Measurements from ENCODE around the gene NXPE3.
A peak's percentile ranks its signal among the peaks of the same experiment; 100 is the strongest.

The NXPE3 gene

DNA sequence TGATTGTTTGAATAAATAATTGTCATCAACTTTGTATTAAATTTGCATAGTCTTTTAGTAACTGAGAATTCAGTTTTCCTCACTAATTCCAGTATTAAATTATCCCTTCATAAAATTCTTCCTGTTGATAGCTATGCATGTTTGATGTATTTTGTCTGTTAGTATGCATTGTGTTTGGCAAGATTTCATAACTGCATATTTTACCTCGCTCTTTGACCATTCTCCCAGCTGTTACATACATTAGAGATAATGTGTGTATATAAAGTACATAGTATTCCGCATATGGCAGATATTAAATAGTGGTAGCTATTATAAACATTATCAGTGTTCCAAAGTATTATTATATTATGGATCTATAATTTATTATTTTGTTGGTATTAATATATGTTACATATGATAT lies 59.7 kb downstream of the NXPE3 start:
- no peaks in the 10 kb centered on the region for H4K20me1 ChIP-seq (ENCODE audit: control insufficient read depth, insufficient read depth, low read depth, low read length)
- peaks cover 4% of the 10 kb centered on the region; the same call in 1 of the 2 replicates for H3F3A ChIP-seq (ENCODE audit: control insufficient read depth, insufficient read depth)
- H3K4me1 ChIP-seq (ENCODE audit: control insufficient read depth, low read length): peaks cover 85% of the 10 kb centered on the region
- TF ChIP-seq, protein P1, sequence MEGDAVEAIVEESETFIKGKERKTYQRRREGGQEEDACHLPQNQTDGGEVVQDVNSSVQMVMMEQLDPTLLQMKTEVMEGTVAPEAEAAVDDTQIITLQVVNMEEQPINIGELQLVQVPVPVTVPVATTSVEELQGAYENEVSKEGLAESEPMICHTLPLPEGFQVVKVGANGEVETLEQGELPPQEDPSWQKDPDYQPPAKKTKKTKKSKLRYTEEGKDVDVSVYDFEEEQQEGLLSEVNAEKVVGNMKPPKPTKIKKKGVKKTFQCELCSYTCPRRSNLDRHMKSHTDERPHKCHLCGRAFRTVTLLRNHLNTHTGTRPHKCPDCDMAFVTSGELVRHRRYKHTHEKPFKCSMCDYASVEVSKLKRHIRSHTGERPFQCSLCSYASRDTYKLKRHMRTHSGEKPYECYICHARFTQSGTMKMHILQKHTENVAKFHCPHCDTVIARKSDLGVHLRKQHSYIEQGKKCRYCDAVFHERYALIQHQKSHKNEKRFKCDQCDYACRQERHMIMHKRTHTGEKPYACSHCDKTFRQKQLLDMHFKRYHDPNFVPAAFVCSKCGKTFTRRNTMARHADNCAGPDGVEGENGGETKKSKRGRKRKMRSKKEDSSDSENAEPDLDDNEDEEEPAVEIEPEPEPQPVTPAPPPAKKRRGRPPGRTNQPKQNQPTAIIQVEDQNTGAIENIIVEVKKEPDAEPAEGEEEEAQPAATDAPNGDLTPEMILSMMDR (IDR thresholded peaks at IDR 0.05; ENCODE audit: low read depth, low read length, poor library complexity, severe bottlenecking): no peak
- no peak for TF ChIP-seq EZH2phosphoT487 (IDR thresholded peaks at IDR 0.05; ENCODE audit: borderline replicate concordance, low read length)
- no peak overlapping the region for H3K4me3 ChIP-seq (ENCODE audit: low read length)
- H3K27ac ChIP-seq (ENCODE audit: low read depth, low read length): no peak overlapping the region
- no peaks in the 10 kb centered on the region for H3K27me3 ChIP-seq (ENCODE audit: control insufficient read depth, low read length)
- no peak overlapping the region for H3K4me2 ChIP-seq (ENCODE audit: low read length)
- no peaks in the 10 kb centered on the region for H3K9me2 ChIP-seq (replicated peaks; ENCODE audit: control insufficient read depth, low read length)
- peaks cover 50% of the 10 kb centered on the region for H3K36me3 ChIP-seq (ENCODE audit: control insufficient read depth, low read length)
- H3K9me3 ChIP-seq (ENCODE audit: control insufficient read depth, insufficient read depth, low read length): peaks cover 2% of the 10 kb centered on the region; the same call in 1 of the 2 replicates
- H3K79me2 ChIP-seq (ENCODE audit: control insufficient read depth, low read length): peaks cover 93% of the 10 kb centered on the region

DNA sequence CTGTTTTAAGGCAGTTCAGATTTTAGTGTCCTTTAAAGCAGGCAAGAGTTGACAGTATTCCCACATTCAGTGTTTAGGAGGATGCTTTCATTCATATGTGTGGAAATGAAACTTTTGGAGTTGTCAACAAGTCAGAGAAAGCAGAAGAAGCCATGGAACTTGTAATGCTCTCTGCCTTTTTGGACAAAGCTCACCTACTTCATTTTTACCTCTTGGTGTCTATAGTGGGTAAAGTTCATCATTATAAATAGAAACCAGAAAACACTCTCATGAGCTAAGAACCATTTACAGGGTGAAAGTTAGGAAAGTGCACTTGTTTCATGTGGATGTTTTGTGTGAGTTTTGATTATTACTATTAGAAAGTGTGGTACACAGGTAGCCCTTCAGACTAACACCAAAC lies 61.1 kb downstream of the NXPE3 start:
- Histone ChIP-seq H3K27ac (ENCODE audit: low read depth, low read length) (peak overlapping the region; percentile 5; the same call in 1 of the 2 replicates), H3K79me2 (ENCODE audit: control insufficient read depth, low read length) (peaks cover 92% of the 10 kb centered on the region), H4K20me1 (ENCODE audit: control insufficient read depth, insufficient read depth, low read depth, low read length) (no peaks in the 10 kb centered on the region), H3K36me3 (ENCODE audit: control insufficient read depth, low read length) (peaks cover 51% of the 10 kb centered on the region), H3K9me3 (ENCODE audit: control insufficient read depth, insufficient read depth, low read length) (peaks cover 2% of the 10 kb centered on the region; the same call in 1 of the 2 replicates), H3K4me2 (ENCODE audit: low read length) (peak overlapping the region; percentile 39), H3F3A (ENCODE audit: control insufficient read depth, insufficient read depth) (peaks cover 4% of the 10 kb centered on the region; the same call in 1 of the 2 replicates), H3K4me3 (ENCODE audit: low read length) (no peak overlapping the region), H3K27me3 (ENCODE audit: control insufficient read depth, low read length) (no peaks in the 10 kb centered on the region), H3K4me1 (ENCODE audit: control insufficient read depth, low read length) (peaks cover 87% of the 10 kb centered on the region), H3K9me2 (replicated peaks; ENCODE audit: control insufficient read depth, low read length) (no peaks in the 10 kb centered on the region)
- TF ChIP-seq, protein P1 (IDR thresholded peaks at IDR 0.05; ENCODE audit: low read depth, low read length, poor library complexity, severe bottlenecking): no peak
- TF ChIP-seq EZH2phosphoT487 (IDR thresholded peaks at IDR 0.05; ENCODE audit: borderline replicate concordance, low read length): no peak

DNA sequence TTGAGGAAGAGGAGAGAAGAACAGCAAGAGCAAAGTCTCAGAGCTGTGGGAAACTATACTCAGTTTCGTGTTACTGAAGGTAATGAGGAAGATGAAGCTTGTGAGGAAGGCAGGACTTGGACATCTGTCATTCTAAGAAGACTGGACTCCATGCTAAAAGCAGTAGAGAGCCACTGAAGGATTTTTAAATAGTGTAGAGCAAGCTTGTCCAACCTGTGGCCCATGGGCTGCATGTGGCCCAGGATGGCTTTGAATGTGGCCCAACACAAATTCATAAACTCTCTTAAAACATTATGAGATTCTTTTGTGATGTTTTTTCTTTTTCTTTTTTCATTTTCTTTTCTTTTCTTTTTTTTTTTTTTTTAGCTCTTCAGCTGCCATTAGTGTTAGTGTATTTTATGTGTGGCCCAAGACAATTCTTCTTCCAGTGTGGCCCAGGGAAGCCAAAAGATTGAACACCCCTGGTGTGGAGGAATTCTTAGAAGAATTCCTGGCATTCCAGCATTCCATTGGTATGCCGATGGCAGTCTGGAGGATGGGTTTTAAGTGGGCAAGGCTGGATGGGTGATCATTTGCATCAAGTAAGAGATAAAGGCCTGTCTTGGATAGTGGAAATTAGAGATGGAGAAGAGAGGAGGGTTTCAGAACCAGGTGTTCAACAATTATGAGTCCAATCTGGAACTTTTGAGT lies 63.4 kb downstream of the NXPE3 start:
- Histone ChIP-seq H3K36me3 (ENCODE audit: control insufficient read depth, low read length) (peaks cover 55% of the 10 kb centered on the region), H3K9me2 (replicated peaks; ENCODE audit: control insufficient read depth, low read length) (no peaks in the 10 kb centered on the region), H3K27ac (ENCODE audit: low read depth, low read length) (peak overlapping the region; percentile 52), H3K9me3 (ENCODE audit: control insufficient read depth, insufficient read depth, low read length) (peaks cover 2% of the 10 kb centered on the region; the same call in 1 of the 2 replicates), H4K20me1 (ENCODE audit: control insufficient read depth, insufficient read depth, low read depth, low read length) (no peaks in the 10 kb centered on the region), H3K4me1 (ENCODE audit: control insufficient read depth, low read length) (peaks cover 76% of the 10 kb centered on the region), H3K4me3 (ENCODE audit: low read length) (peak overlapping the region; percentile 31), H3K4me2 (ENCODE audit: low read length) (peak overlapping the region; percentile 55), H3F3A (ENCODE audit: control insufficient read depth, insufficient read depth) (peaks cover 5% of the 10 kb centered on the region; the same call in 1 of the 2 replicates), H3K27me3 (ENCODE audit: control insufficient read depth, low read length) (no peaks in the 10 kb centered on the region), H3K79me2 (ENCODE audit: control insufficient read depth, low read length) (peaks cover 83% of the 10 kb centered on the region)
- TF ChIP-seq, protein P1 (IDR thresholded peaks at IDR 0.05; ENCODE audit: low read depth, low read length, poor library complexity, severe bottlenecking): no peak
- TF ChIP-seq EZH2phosphoT487 (IDR thresholded peaks at IDR 0.05; ENCODE audit: borderline replicate concordance, low read length): no peak
